Esophagus squamous epithelium (tissue), 5 donors: ENCODE results near the gene PTPRN2. TPM values are rescaled to one million over a fixed set of nuclear protein-coding genes. Genes with fewer than 3 reads are reported as not detected.

Experiments used
- DNase-seq: peaks from one replicate; lab custom pipeline; 2025; lab: John Stamatoyannopoulos, UW
- H3K27ac ChIP-seq, 4 donors: fragments of 200-600 bp; sonication (generic); one replicate each; pipeline ENCODE4 v1.5.1; 2016 to 2019; ENCODE audit warnings: mild to moderate bottlenecking in 1 of 4
- H3K27me3 ChIP-seq, 4 donors: fragments of 200-600 bp; sonication (generic); 1 replicate in 3 of 4; 2 replicates in 1 of 4; pipeline versions ENCODE4 v1.5.1 to v1.6.0; 2017 to 2021; ENCODE audit warnings: antibody characterized with exemption in 1 of 4
- H3K36me3 ChIP-seq, 3 donors: fragments of 200-600 bp; sonication (generic); one replicate each; pipeline ENCODE4 v1.5.1; 2016 to 2019
- H3K4me1 ChIP-seq, 3 donors: fragments of 200-600 bp; sonication (generic); one replicate each; pipeline ENCODE4 v1.5.1; 2017 to 2019
- H3K4me3 ChIP-seq, 4 donors: fragments of 200-600 bp; sonication (generic); 1 replicate in 3 of 4; 2 replicates in 1 of 4; pipeline ENCODE4 v1.5.1; 2016 to 2019; ENCODE audit warnings: mild to moderate bottlenecking in 2 of 4, moderate library complexity in 1 of 4
- H3K9me3 ChIP-seq, 3 donors: fragments of 200-600 bp; sonication (generic); one replicate each; pipeline ENCODE4 v1.5.1; 2016 to 2019
- POLR2A ChIP-seq, 4 donors: fragments of 450-650 bp; IDR thresholded peaks; one replicate each; pipeline ENCODE4 v1.6.1; 2017; ENCODE audit warnings: antibody characterized with exemption in 4 of 4, mild to moderate bottlenecking in 4 of 4, moderate library complexity in 3 of 4
- WGBS, 2 donors: methylation state at CpG; one replicate each; pipeline ENCODE4 v1.1.5; 2018; 5-methylcytosine and 5-hydroxymethylcytosine counted together
- intact Hi-C: fragments of 100-400 bp; cut with DNase I; formaldehyde crosslinking; loops from one replicate; pipeline ENCODE4 v1.15.0; 2022
- total RNA-seq, 4 donors: library from RNA; depleted of rRNA; stranded (reverse); fragments of >200 nt; gene quantifications; one replicate each; pipeline ENCODE4 v1.1.0, GENCODE V29; 2016
- TF ChIP-seq, protein P1 (sequence below), 6 experiments: fragments of 450-650 bp in 4 of 6; fragments of 200-600 bp in 2 of 6; sonication (generic) in 2 of 6; IDR thresholded peaks; one replicate each; pipeline ENCODE4 v1.5.1; 2016 to 2019; ENCODE audit warnings: antibody characterized with exemption in 6 of 6, mild to moderate bottlenecking in 4 of 6, moderate library complexity in 4 of 6
- donor health status: DM: yes; HTN: yes; CAD: no.

PTPRN2 gene
- total RNA-seq, 4 donors from 2014 or later = 0.38 to 2.7 (median 1.0) TPM

DNA sequence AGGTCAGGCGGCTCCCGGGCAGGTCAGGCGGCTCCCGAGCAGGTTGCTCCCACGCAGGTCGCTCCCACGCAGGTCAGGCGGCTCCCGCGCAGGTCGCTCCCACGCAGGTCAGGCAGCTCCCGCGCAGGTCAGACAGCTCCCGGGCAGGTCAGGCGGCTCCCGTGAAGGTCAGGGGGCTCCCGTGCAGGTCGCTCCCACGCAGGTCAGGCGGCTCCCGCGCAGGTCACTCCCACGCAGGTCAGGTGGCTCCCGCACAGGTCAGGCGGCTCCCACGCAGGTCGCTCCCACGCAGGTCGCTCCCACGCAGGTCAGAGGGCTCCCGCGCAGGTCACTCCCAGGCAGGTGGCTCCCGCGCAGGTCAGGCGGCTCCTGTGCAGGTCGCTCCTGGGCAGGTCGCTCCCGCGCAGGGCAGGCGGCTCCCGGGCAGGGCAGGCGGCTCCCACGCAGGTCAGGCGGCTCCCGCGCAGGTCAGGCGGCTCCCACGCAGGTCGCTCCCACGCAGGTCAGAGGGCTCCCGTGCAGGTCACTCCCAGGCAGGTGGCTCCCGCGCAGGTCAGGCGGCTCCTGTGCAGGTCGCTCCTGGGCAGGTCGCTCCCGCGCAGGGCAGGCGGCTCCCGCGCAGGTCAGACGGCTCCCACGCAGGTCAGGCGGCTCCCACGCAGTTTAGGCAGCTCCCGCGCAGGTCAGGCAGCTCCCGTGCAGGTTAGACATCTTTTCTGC lies 30.7 kb downstream of the PTPRN2 start:
- intact Hi-C loops = no loop called here
- Histone ChIP-seq H3K4me1 (no peaks in the 10 kb centered on the region), H3K27me3 (peaks cover 0 to 10% (median 0%) of the 10 kb centered on the region in 4 donors), H3K4me3 (no peak overlapping the region), H3K36me3 (no peaks in the 10 kb centered on the region), H3K27ac (no peak overlapping the region), H3K9me3 (no peaks in the 10 kb centered on the region)
- 88 to 95% methylated on average over 4 to 13 of the region's 69 CpGs for WGBS, 2 donors
- TF ChIP-seq POLR2A (IDR thresholded peaks at IDR 0.05) = no peak
- TF ChIP-seq, protein P1, sequence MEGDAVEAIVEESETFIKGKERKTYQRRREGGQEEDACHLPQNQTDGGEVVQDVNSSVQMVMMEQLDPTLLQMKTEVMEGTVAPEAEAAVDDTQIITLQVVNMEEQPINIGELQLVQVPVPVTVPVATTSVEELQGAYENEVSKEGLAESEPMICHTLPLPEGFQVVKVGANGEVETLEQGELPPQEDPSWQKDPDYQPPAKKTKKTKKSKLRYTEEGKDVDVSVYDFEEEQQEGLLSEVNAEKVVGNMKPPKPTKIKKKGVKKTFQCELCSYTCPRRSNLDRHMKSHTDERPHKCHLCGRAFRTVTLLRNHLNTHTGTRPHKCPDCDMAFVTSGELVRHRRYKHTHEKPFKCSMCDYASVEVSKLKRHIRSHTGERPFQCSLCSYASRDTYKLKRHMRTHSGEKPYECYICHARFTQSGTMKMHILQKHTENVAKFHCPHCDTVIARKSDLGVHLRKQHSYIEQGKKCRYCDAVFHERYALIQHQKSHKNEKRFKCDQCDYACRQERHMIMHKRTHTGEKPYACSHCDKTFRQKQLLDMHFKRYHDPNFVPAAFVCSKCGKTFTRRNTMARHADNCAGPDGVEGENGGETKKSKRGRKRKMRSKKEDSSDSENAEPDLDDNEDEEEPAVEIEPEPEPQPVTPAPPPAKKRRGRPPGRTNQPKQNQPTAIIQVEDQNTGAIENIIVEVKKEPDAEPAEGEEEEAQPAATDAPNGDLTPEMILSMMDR (IDR thresholded peaks at IDR 0.05) = no peak
- DNase-seq = no peak

DNA sequence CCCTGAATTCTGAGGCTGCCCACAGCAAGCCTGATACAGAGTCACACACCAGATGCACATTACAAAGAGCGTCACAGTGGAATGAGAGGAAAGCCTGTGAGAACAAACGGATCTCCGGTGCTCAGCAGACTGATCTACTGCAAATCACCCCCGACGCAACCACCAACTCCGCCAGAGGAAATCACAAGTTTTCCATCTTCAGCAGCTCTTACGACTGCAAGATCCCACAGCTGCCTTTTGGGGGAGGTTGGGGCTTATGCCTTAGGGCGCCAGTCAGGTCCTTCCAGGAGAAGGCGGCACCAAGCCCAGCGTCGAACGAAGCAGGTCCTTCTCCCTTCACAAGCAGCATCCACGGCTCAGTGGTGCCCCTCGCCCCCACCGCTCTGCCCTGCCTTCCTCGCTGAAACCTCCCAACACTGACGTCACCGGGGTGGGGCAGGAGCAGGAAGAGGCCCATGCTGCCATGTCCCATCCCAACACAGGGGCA lies 32.5 kb downstream of the PTPRN2 start:
- 87 to 91% methylated on average over 13 to 17 of the region's 18 CpGs for WGBS, 2 donors
- TF ChIP-seq, protein P1 (IDR thresholded peaks at IDR 0.05) = no peak
- TF ChIP-seq POLR2A (IDR thresholded peaks at IDR 0.05) = no peak
- no peak for DNase-seq
- intact Hi-C loops = no loop called here
- no peaks in the 10 kb centered on the region for H3K27me3 ChIP-seq
- H3K27ac ChIP-seq = no peak overlapping the region
- no peak overlapping the region for H3K4me3 ChIP-seq
- no peaks in the 10 kb centered on the region for H3K4me1 ChIP-seq
- no peaks in the 10 kb centered on the region for H3K36me3 ChIP-seq
- no peaks in the 10 kb centered on the region for H3K9me3 ChIP-seq

DNA sequence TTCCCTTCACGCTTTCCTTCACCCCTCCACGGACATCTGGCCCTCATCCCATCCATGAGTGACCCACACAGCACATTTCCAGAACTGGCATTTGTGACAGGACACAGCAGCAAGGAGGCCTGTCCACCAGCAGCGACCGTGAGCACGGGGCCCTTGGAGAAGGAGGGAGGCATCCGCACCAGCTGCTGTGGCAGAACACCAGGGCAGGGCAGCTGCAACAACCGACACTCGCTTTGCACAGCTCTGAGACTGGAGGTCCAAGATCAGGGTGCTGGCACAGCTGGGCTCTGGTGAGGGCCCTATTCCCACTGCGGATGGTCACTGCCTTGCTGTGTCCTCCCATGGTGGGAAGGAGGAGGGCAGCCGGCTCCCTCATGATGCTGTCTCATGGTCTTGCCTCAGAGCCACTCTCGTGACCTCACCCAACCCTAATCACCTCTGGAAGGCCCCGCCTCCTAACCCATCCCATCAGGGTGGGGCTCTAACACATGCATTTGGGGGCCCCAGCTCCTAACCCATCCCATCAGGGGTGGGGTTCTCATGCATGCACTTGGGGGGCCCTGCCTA lies 36.7 kb downstream of the PTPRN2 start:
- H3K4me1 ChIP-seq = peaks cover 0 to 6% (median 0%) of the 10 kb centered on the region in 3 donors
- no peaks in the 10 kb centered on the region for H3K36me3 ChIP-seq
- WGBS, 2 donors = 60 to 61% methylated on average over 2 to 3 of the region's 12 CpGs
- no peak for DNase-seq
- no peak overlapping the region for H3K27ac ChIP-seq
- intact Hi-C loops = no loop called here
- no peak overlapping the region for H3K4me3 ChIP-seq
- H3K9me3 ChIP-seq = no peaks in the 10 kb centered on the region
- TF ChIP-seq, protein P1 (IDR thresholded peaks at IDR 0.05) = no peak
- TF ChIP-seq POLR2A (IDR thresholded peaks at IDR 0.05) = no peak
- H3K27me3 ChIP-seq = peaks cover 0 to 23% (median 0%) of the 10 kb centered on the region in 4 donors

DNA sequence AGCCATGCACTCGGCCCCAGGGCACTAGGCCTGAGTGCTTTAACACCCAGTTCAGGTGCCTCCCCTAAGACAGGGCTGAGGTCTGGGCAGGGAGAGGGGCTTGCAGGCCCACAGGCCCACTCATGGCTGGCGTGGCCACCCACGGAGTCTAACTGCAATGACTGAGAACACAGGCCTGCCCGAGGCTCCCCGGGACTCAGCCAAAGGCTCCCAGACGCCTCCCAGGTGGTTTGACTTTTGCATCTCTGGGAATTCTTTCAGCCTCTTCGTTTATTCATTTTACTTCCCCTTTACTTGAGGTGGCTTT lies 37.3 kb downstream of the PTPRN2 start:
- Histone ChIP-seq H3K4me3 (no peak overlapping the region), H3K27ac (no peak overlapping the region), H3K27me3 (peaks cover 0 to 24% (median 0%) of the 10 kb centered on the region in 4 donors), H3K9me3 (no peaks in the 10 kb centered on the region), H3K36me3 (no peaks in the 10 kb centered on the region), H3K4me1 (peaks cover 0 to 6% (median 0%) of the 10 kb centered on the region in 3 donors)
- TF ChIP-seq, protein P1 (IDR thresholded peaks at IDR 0.05) = no peak
- TF ChIP-seq POLR2A (IDR thresholded peaks at IDR 0.05) = no peak
- DNase-seq = no peak
- 43 to 61% methylated on average over 3 to 6 of the region's 7 CpGs for WGBS, 2 donors
- intact Hi-C loops = no loop called here
